Ovary (tissue), 3 donors: ENCODE measurements around the gene COL26A1.
"Not testable (repeated sequence)": the region's sequence is repeated elsewhere in the genome, so short reads cannot be mapped to it uniquely, and the experiment has no call there.

Experiments used
- CTCF ChIP-seq, 3 donors: fragments of 450-650 bp in 2 of 3; fragments of 200-600 bp in 1 of 3; IDR thresholded peaks; one replicate each; pipeline versions ENCODE4 v1.5.1 to v1.8.0; 2016 to 2022; ENCODE audit warnings: antibody characterized with exemption in 3 of 3, mild to moderate bottlenecking in 1 of 3
- POLR2A ChIP-seq: fragments of 450-650 bp; IDR thresholded peaks from one replicate; pipeline ENCODE4 v1.6.1; 2017; ENCODE audit warnings: antibody characterized with exemption, mild to moderate bottlenecking, moderate library complexity
- donor health status: DM: no; HTN: no; CAD: no.

GRCh38 chr7:101505510-101505909, 142.8 kb downstream of the COL26A1 start:
- TF ChIP-seq CTCF (IDR thresholded peaks at IDR 0.05); POLR2A: not testable (repeated sequence)
